Medulla oblongata (tissue), 1 donor: ENCODE results near the gene CCDC30.
"Not testable (repeated sequence)": the region's sequence is repeated elsewhere in the genome, so short reads cannot be mapped to it uniquely, and the experiment has no call there.

ENCODE experiments used
- DNase-seq: peaks from one replicate; pipeline ENCODE4 v3.0.0-alpha.2; 2015; ENCODE audit errors: extremely low spot score

Gene CCDC30

GRCh38 chr1:42524330-42524729 lies 61.2 kb downstream of the CCDC30 start:
- DNase-seq: no peak

GRCh38 chr1:42529724-42530181 lies 66.7 kb downstream of the CCDC30 start:
- no peak for DNase-seq

GRCh38 chr1:42531043-42531442 lies 68.0 kb downstream of the CCDC30 start:
- no peak for DNase-seq

GRCh38 chr1:42533101-42533863 lies 70.2 kb downstream of the CCDC30 start:
- no peak for DNase-seq

GRCh38 chr1:42541104-42541503 lies 78.0 kb downstream of the CCDC30 start:
- no peak for DNase-seq

GRCh38 chr1:42551180-42551579 lies 88.1 kb downstream of the CCDC30 start:
- peak; percentile 10 for DNase-seq

- no peak for DNase-seq
Observed at GRCh38 chr1:42551590-42551989, 88.5 kb downstream of the CCDC30 start.

- no peak for DNase-seq
Observed at GRCh38 chr1:42552636-42553035, 89.5 kb downstream of the CCDC30 start.

- no peak for DNase-seq
Observed at GRCh38 chr1:42557230-42557851, 94.3 kb downstream of the CCDC30 start.

GRCh38 chr1:42567038-42567437 lies 104.0 kb downstream of the CCDC30 start:
- DNase-seq: no peak

GRCh38 chr1:42576935-42577334 lies 113.8 kb downstream of the CCDC30 start:
- DNase-seq: no peak

GRCh38 chr1:42586016-42586415 lies 122.9 kb downstream of the CCDC30 start:
- no peak for DNase-seq

- no peak for DNase-seq
Observed at GRCh38 chr1:42587753-42588152, 124.7 kb downstream of the CCDC30 start.

GRCh38 chr1:42592811-42593210 lies 129.7 kb downstream of the CCDC30 start:
- no peak for DNase-seq

GRCh38 chr1:42593486-42594100 lies 130.5 kb downstream of the CCDC30 start:
- DNase-seq: no peak

- no peak for DNase-seq
Observed at GRCh38 chr1:42601472-42601871, 138.4 kb downstream of the CCDC30 start.

- no peak for DNase-seq
Observed at GRCh38 chr1:42613803-42614131, 150.7 kb downstream of the CCDC30 start.

GRCh38 chr1:42618866-42619265 lies 155.8 kb downstream of the CCDC30 start:
- DNase-seq: no peak

- no peak for DNase-seq
Observed at GRCh38 chr1:42620307-42620706, 157.2 kb downstream of the CCDC30 start.

GRCh38 chr1:42621180-42621579 lies 158.1 kb downstream of the CCDC30 start:
- DNase-seq: not testable (repeated sequence)

GRCh38 chr1:42627205-42627604 lies 164.1 kb downstream of the CCDC30 start:
- not testable (repeated sequence) for DNase-seq

- DNase-seq: no peak
Observed at GRCh38 chr1:42639116-42639515, 176.0 kb downstream of the CCDC30 start.

GRCh38 chr1:42646056-42646455 lies 183.0 kb downstream of the CCDC30 start:
- no peak for DNase-seq
